ENCODE results near the gene RGS19.
A peak's percentile ranks its signal among the peaks of the same experiment; 100 is the strongest.
"Not testable (repeated sequence)": the region's sequence is repeated elsewhere in the genome, so short reads cannot be mapped to it uniquely, and the experiment has no call there.

Gene RGS19

GRCh38 chr20:64095927-64096326, 16.6 kb upstream of the RGS19 start:
- no peak overlapping the region for H3K4me3 ChIP-seq (ENCODE audit: low read depth, low read length)

GRCh38 chr20:64095455-64095854, 16.1 kb upstream of the RGS19 start:
- H3K4me3 ChIP-seq (ENCODE audit: low read depth, low read length): no peak overlapping the region

DNA sequence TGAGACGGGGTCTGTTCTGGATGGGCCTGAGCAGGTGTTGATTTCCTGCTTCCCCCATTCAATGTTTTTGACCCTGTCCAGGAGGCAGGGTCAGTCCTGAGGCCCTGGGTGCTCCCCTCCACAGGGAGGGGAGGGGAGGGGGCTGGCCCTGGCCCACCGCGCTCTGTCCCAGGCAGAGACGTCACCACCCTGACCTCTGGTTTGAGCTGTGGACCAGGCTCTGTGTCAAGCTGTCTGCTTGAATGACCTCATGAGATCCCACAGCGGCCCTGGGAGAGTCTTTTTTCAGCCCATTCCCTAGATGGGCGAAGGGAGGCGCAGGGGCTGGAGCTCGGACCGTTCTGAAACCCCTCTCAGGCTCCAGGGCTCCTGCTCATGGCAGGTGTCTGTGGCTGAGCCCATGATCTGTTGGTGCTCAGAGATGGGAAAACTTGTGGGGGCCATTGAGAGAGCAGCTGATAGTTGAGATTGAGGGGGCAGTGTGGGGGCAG, 13.7 kb upstream of the RGS19 start:
- no peak overlapping the region for H3K4me3 ChIP-seq (ENCODE audit: low read depth, low read length)

DNA sequence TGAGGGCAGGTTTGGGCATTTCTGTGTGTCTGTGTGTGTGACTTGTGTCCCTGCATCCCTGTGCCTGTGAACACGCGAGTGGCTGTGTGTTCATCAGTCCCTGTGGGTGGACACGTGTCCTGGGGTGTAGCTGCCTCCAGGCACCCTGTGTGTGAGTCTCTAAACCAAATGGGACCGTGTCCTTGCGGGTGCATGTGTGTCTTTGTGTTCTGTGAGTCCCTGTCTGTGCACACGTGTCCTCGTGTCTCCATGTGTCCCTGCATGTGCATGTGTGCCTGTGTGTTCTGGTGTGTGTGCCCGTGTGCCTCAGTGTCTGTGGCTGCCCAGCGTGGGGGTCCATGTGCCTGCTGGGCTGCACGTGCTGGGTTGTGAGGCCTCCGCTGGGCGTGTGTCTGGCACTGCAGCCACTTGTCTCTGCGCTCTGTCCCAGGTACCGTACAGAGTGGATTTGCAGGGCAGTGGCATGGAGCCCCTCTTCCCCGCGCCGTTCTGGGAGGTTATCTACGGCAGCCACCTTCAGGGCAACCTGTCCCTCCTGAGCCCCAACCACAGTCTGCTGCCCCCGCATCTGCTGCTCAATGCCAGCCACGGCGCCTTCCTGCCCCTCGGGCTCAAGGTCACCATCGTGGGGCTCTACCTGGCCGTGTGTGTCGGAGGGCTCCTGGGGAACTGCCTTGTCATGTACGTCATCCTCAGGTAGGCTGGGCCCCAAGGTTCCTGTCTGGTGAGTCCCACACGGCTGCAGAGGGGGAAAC, 13.1 kb upstream of the RGS19 start:
- no peak overlapping the region for H3K4me3 ChIP-seq (ENCODE audit: low read depth, low read length)

GRCh38 chr20:64091770-64092169, 12.5 kb upstream of the RGS19 start:
- no peak overlapping the region for H3K4me3 ChIP-seq (ENCODE audit: low read depth, low read length)

- H3K4me3 ChIP-seq (ENCODE audit: low read depth, low read length): no peak overlapping the region
Measured at GRCh38 chr20:64091340-64091739, 12.0 kb upstream of the RGS19 start.

DNA sequence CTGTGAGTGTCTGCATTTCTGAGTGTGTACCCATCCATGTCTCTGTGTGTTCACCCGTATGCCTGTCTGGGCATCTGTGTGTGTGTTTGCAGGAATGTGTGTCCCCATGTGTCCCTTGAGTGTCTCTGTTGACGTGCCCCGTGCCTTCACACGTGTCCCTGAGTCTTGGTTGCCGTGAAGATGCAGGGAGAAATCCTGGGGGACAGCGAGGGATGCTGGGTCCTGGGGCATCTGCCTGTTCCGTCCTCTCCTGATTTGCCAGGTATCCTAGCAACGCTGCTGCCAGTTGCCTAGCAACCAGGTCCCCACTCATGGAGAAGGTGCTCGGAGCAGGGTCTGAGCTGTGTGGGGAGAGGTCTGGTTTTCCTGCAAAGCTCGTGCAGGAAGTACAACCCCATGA, 10.8 kb upstream of the RGS19 start:
- no peak overlapping the region for H3K4me3 ChIP-seq (ENCODE audit: low read depth, low read length)

DNA sequence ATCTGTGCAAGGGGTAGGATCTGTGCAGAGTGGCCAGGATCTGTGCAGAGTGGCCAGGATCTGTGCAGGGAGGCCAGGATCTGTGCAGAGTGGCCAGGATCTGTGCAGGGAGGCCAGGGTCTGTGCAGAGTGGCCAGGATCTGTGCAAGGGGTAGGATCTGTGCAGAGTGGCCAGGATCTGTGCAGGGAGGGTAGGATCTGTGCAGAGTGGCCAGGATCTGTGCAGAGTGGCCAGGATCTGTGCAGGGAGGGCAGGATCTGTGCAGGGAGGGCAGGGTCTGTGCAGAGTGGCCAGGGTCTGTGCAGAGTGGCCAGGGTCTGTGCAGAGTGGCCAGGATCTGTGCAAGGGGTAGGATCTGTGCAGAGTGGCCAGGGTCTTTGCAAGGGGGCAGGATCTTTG, 9.3 kb upstream of the RGS19 start:
- H3K4me3 ChIP-seq (ENCODE audit: low read depth, low read length): not testable (repeated sequence)

DNA sequence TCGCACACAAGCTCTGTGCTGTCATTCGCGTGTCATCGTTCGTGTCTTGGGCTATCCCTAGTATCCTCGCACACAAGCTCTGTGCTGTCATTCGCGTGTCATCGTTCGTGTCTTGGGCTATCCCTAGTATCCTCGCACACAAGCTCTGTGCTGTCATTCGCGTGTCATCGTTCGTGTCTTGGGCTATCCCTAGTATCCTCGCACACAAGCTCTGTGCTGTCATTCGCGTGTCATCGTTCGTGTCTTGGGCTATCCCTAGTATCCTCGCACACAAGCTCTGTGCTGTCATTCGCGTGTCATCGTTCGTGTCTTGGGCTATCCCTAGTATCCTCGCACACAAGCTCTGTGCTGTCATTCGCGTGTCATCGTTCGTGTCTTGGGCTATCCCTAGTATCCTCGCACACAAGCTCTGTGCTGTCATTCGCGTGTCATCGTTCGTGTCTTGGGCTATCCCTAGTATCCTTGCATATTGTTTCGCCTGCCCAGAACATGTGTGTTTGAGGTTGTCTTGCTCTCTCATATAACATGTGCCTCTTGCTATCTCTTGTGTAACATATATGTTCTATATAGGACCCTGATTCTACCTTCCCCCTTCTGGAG, 8.0 kb upstream of the RGS19 start:
- not testable (repeated sequence) for H3K4me3 ChIP-seq (ENCODE audit: low read depth, low read length)

DNA sequence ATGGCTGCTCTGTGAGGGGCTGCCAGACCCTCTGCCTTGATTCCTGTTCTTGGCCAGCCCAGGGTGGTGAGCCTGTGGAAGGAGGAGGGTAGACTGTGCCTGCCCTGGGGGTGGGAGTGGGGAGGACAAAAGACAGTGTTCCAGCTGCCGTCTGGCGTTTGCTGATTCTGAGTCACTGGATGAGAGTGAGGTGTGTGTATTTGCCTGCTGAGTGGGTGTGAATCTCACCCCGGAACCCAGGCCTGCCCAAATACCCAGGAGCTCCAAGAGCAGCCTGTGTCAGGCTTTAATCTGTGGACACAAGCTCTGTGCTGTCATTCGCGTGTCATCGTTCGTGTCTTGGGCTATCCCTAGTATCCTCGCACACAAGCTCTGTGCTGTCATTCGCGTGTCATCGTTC, 7.5 kb upstream of the RGS19 start:
- H3K4me3 ChIP-seq (ENCODE audit: low read depth, low read length): no peak overlapping the region

GRCh38 chr20:64084685-64085152, 5.4 kb upstream of the RGS19 start:
- H3K4me3 ChIP-seq (ENCODE audit: low read depth, low read length): no peak overlapping the region

DNA sequence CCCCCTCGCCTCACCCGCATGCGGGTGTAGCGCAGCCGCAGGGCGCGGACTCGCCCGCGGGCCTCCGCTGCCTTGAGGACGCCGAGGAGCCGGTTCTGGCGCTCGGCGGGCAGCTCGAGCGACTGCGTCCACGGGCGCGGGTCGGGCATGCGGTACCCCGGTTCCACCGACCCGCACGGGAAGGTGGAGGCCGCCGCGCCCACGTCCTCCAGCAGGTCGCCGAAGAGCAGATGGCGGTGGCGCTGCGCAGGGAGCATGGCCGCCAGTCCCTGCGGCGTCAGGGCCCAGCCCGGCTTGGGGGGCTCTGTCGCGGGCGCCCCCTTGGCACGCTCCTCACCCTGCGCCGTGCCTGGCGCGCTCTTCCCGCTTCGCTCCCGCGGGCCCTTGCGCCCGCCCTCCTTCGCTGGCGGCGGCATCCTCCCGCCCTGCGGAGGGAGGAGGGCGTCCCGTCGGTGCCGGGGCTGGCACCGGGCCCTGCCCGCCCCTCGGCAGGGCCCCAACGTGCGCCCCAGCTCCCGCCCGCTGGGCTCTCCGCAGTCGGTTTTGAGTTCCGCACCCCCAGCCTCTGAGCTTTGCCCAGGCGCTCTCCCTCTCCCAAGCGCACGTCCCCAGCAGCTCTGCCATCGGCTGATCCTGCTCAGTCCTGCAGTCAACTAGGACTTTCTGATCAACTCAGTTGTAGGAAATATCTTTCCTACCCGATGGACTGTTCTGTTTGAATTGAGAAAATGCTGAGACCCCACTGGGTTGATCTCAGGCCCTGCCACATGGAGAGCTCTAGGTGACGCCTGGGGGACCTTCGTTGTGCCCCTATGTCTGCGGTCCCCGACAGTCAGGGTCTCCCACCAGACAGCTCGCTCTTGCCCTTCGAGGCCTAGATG, 4.7 kb upstream of the RGS19 start, which contains the start of gene LKAAEAR1:
Gene LKAAEAR1, minus strand, starts transcription at position 595 of the 881 bp plus-strand sequence. Its CDS starts 179 bp downstream, at position 416.
- peak within 1 kb of the TSS; percentile 53 for H3K4me3 ChIP-seq (ENCODE audit: low read depth, low read length)

DNA sequence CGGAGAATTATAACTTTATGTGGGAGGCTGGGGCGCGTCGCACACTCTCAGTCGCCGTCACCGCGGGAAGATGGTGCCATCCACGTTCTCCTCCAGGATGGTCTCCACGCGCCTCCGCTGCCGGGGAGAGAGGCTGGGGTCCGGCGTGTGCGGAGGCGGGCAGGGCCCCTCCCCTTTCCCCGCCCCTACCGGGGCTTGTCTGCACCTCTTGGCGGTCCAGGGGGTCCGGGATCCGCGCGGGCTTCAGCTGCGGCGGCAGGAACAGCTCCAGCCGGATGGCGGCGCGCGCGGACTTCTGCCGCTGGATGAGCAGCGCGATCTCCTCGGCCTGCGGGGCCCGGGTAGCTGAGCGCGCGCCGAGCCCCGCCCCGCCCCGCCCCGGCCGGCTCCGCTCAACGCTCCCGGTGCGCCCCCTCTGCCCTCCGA, 4.1 kb upstream of the RGS19 start:
- H3K4me3 ChIP-seq (ENCODE audit: low read depth, low read length): peak overlapping the region; percentile 53

- H3K4me3 ChIP-seq (ENCODE audit: low read depth, low read length): peak overlapping the region; percentile 13
Measured at GRCh38 chr20:64082820-64083377, 3.6 kb upstream of the RGS19 start.

- no peak overlapping the region for H3K4me3 ChIP-seq (ENCODE audit: low read depth, low read length)
Measured at GRCh38 chr20:64082126-64082731, 2.9 kb upstream of the RGS19 start.

- H3K4me3 ChIP-seq (ENCODE audit: low read depth, low read length): no peak overlapping the region
Measured at GRCh38 chr20:64081624-64081964, 2.3 kb upstream of the RGS19 start.

DNA sequence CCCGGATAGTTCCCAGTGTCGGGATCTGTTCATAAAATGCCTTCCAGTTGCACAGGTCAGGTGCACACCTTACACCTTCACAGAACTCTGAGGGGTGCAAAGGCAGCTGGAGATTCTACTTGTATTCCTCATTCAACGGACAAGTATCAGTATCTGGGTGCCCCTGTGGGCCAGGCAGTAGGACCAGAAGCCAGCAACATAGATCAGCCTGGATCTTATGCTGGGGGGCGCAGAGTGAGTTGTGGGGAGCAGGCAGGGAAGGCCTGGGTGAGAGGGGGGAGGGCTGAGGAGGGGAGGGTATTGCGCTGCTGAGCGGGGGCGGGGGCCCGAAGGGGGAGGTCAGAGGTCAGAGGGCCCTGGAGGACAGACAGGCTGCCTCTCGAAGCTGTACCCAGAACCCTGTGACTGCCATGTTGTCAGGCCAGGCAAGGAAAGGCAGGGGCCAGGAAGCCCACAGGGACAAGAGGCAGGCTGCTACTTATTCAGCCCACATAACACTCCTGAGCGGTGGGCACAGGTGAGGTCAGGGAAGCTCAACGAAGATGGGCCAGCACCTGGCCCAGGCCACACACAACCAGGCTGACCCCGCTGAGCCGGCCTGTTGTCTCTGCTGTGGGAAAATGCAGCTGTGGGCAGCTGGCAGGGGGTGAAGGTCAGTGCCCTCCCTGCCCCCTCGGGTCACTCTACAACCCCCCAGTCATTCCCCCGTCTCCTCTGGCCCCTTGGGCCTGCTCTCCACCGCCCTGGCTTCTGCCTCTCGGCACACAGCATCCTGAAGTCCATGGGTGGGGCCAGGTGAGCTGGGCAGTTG, 1.7 kb upstream of the RGS19 start:
- H3K4me3 ChIP-seq (ENCODE audit: low read depth, low read length): no peak overlapping the region

GRCh38 chr20:64080013-64080812, 895 bp upstream of the RGS19 start, which contains the start of gene OPRL1:
TSS of gene OPRL1 (plus strand) at chr20:64080082. CDS start at chr20:64092721, 12,639 bp downstream.
- H3K4me3 ChIP-seq (ENCODE audit: low read depth, low read length): peak within 1 kb of the TSS; percentile 56

DNA sequence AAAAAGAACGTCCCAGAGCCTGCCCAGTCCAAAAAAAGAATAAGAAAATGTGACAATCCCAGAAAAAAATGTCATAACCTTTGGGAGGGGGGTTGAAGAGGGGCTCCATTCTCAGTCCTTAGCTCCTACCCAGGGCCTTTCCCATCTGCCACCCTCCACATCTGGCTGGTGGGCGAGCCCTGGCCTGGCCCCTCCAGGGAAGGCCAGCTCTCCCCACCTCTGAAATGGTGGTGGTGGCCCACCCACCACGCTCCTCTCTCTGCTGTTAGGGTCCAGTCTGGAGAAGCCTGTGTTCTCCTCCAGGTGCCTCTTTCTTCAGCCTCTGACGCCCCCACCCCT, 415 bp downstream of the RGS19 start:
- H3K4me3 ChIP-seq (ENCODE audit: low read depth, low read length): peak overlapping the region; percentile 56

Data from iPS-11a (cell line).